ENCODE measurements around the gene TRAF7.

Gene TRAF7

DNA sequence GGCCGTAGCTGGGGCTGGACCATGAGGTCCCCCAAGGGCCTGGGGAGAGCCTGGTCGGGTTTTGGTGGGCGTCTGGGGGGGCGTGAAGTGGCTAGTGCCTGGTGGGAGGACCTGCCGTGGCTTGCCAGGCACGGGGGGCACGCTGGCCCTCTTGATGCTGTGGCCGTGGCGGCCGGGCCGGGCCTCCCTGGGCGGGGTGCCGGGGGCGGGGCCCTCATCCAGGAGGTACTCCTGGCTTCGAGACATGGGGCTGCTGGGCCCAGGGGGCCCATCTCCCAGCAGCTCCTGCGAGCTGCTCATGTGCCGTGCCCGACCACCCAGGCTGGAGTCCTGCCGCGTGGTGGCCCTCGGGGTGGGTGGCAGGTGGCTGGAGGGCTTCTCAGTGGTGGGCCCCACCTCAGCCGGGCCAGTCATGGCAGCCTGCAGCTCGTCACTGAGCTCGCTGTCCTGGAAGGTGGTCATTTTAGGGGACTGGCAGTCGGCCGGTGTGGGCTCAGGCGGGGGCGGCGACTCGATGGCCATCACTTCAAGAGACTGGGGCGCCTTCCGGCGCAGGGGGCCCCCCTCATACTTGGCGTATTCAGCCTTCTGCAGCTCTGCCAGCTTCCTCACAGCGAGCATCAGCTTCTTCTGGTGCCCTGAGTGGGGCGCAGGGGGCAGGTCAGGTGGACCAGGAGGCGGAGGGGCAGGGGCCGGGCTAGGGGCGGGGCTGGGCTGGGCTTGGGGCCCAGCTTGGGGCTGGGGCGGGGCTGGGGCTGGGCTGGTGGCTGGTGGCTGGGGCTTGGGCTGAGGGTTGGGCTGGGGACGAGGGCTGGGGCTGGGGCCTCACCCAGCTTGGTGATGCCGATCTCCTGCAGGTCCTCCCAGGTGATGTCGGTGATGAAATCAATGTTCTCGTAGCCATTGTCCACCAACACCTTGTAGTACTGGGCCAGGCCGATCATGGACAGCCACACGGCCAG lies 25.7 kb downstream of the TRAF7 start:
- Histone ChIP-seq H3K4ac (ENCODE audit: low read depth, low read length) (no peak overlapping the region), H3K9me3 (ENCODE audit: insufficient read depth, low read depth, low read length) (peaks cover 6% of the 10 kb centered on the region), H3K36me3 (ENCODE audit: control insufficient read depth in 1 of 2, insufficient read depth in 2 of 2, low read length in 2 of 2) (peaks cover 14 to 15% of the 10 kb centered on the region in 2 experiments), H3K79me1 (ENCODE audit: low read length) (no peaks in the 10 kb centered on the region), H2BK12ac (ENCODE audit: low read length) (no peak overlapping the region), H3K23ac (ENCODE audit: low read length) (no peak overlapping the region), H2AK5ac (ENCODE audit: low read length) (no peak overlapping the region), H3K4me2 (ENCODE audit: low read length) (no peak overlapping the region), H3K79me2 (ENCODE audit: control insufficient read depth, insufficient read depth, low read length, poor library complexity) (no peaks in the 10 kb centered on the region), H4K12ac (ENCODE audit: low read depth, low read length) (no peak overlapping the region), H2BK120ac (ENCODE audit: insufficient read depth, low read length, poor library complexity) (no peak overlapping the region), H2BK5ac (ENCODE audit: low read depth, low read length, poor library complexity) (no peak overlapping the region), H3K27ac (ENCODE audit: low read depth, low read length) (no peak overlapping the region), H4K8ac (ENCODE audit: low read depth, low read length) (no peak overlapping the region), H3K27me3 (ENCODE audit: insufficient read depth, low read length) (no peaks in the 10 kb centered on the region), H4K91ac (ENCODE audit: low read depth, low read length) (no peak overlapping the region), H3K14ac (ENCODE audit: low read length) (no peak overlapping the region), H3K9ac (ENCODE audit: low read length) (no peak overlapping the region), H3K18ac (ENCODE audit: low read length) (no peak overlapping the region), H3K4me1 (ENCODE audit: control insufficient read depth in 1 of 2, insufficient read depth in 2 of 2, low read length in 2 of 2) (no peaks in the 10 kb centered on the region), H3K4me3 (ENCODE audit: low read depth, low read length) (no peak overlapping the region), H2AFZ (ENCODE audit: insufficient read depth, low read length, poor library complexity) (no peak overlapping the region)
- DNase-seq = peak in 1 of 2 donors; percentile 27
- no CpG with 5 or more reads among the region's 46 CpGs for WGBS (ENCODE audit: extremely low coverage, insufficient coverage, insufficient read length)

DNA sequence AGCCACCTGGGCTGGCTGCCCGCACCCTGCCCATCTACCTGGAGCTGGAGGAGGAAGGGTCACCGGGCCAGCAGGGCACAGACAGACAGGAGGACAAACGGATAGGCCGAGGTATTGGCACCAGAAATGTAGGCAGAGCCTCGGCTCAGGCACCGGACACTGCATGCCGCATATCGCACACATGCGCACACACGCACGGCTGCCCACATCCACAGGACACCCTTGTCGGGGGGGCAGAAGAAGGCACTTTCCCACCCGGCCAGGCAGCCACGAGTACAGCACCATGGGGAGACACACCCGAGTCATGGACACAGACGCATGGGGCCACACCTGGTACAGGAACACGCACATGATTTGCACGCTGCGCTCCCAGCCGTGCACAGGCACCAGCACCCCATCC lies 26.4 kb downstream of the TRAF7 start:
- Histone ChIP-seq H3K4me3 (ENCODE audit: low read depth, low read length) (no peak overlapping the region), H3K36me3 (ENCODE audit: control insufficient read depth in 1 of 2, insufficient read depth in 2 of 2, low read length in 2 of 2) (peaks cover 7 to 8% of the 10 kb centered on the region in 2 experiments)
- no CpG with 5 or more reads among the region's 20 CpGs for WGBS (ENCODE audit: extremely low coverage, insufficient coverage, insufficient read length)

DNA sequence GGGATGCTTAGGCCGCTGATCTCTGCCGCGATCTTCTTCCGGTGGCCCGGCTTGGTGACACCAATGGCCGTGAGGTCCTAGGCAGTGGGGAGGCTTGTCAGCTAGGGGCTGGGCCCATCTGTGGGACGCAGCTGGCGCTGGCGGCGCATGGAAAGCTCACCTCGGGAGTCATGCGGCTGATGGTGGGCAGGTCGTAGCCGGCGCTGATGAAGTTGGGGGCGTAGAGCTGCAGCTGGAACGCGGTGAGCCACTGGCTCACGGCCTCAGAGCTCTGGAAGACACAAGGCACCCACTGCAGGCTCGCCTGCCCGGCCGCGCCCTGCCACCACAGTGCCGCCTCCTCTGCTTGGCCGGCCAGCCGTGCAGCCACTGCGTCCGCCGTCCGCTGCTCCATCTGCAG lies 28.1 kb downstream of the TRAF7 start:
- H2AK5ac ChIP-seq (ENCODE audit: low read length) = no peak overlapping the region
- H3K4me2 ChIP-seq (ENCODE audit: low read length) = no peak overlapping the region
- no peak overlapping the region for H3K23ac ChIP-seq (ENCODE audit: low read length)
- no peak overlapping the region for H4K91ac ChIP-seq (ENCODE audit: low read depth, low read length)
- no peak overlapping the region for H3K14ac ChIP-seq (ENCODE audit: low read length)
- H2BK5ac ChIP-seq (ENCODE audit: low read depth, low read length, poor library complexity) = no peak overlapping the region
- H3K18ac ChIP-seq (ENCODE audit: low read length) = no peak overlapping the region
- H3K4ac ChIP-seq (ENCODE audit: low read depth, low read length) = no peak overlapping the region
- no peaks in the 10 kb centered on the region for H3K4me1 ChIP-seq (ENCODE audit: control insufficient read depth in 1 of 2, insufficient read depth in 2 of 2, low read length in 2 of 2)
- no peak overlapping the region for H2AFZ ChIP-seq (ENCODE audit: insufficient read depth, low read length, poor library complexity)
- H3K27ac ChIP-seq (ENCODE audit: low read depth, low read length) = no peak overlapping the region
- no peak overlapping the region for H3K4me3 ChIP-seq (ENCODE audit: low read depth, low read length)
- no peak for DNase-seq
- no peaks in the 10 kb centered on the region for H3K79me2 ChIP-seq (ENCODE audit: control insufficient read depth, insufficient read depth, low read length, poor library complexity)
- H2BK12ac ChIP-seq (ENCODE audit: low read length) = no peak overlapping the region
- no peak overlapping the region for H4K12ac ChIP-seq (ENCODE audit: low read depth, low read length)
- H2BK120ac ChIP-seq (ENCODE audit: insufficient read depth, low read length, poor library complexity) = no peak overlapping the region
- no peaks in the 10 kb centered on the region for H3K36me3 ChIP-seq (ENCODE audit: control insufficient read depth in 1 of 2, insufficient read depth in 2 of 2, low read length in 2 of 2)
- no CpG with 5 or more reads among the region's 30 CpGs for WGBS (ENCODE audit: extremely low coverage, insufficient coverage, insufficient read length)
- H3K79me1 ChIP-seq (ENCODE audit: low read length) = no peaks in the 10 kb centered on the region
- no peaks in the 10 kb centered on the region for H3K27me3 ChIP-seq (ENCODE audit: insufficient read depth, low read length)
- H3K9me3 ChIP-seq (ENCODE audit: insufficient read depth, low read depth, low read length) = no peaks in the 10 kb centered on the region
- H4K8ac ChIP-seq (ENCODE audit: low read depth, low read length) = no peak overlapping the region
- no peak overlapping the region for H3K9ac ChIP-seq (ENCODE audit: low read length)

More for the DNA sequence above, 26.4 kb downstream of the TRAF7 start:
- no peaks in the 10 kb centered on the region for H3K79me2 ChIP-seq (ENCODE audit: control insufficient read depth, insufficient read depth, low read length, poor library complexity)
- no peak overlapping the region for H3K9ac ChIP-seq (ENCODE audit: low read length)
- H3K4ac ChIP-seq (ENCODE audit: low read depth, low read length) = no peak overlapping the region
- H3K23ac ChIP-seq (ENCODE audit: low read length) = no peak overlapping the region
- H3K18ac ChIP-seq (ENCODE audit: low read length) = no peak overlapping the region
- DNase-seq = no peak
- no peak overlapping the region for H4K8ac ChIP-seq (ENCODE audit: low read depth, low read length)
- H3K14ac ChIP-seq (ENCODE audit: low read length) = no peak overlapping the region
- no peak overlapping the region for H2BK5ac ChIP-seq (ENCODE audit: low read depth, low read length, poor library complexity)
- no peak overlapping the region for H2BK120ac ChIP-seq (ENCODE audit: insufficient read depth, low read length, poor library complexity)
- H2AFZ ChIP-seq (ENCODE audit: insufficient read depth, low read length, poor library complexity) = no peak overlapping the region
- no peak overlapping the region for H3K4me2 ChIP-seq (ENCODE audit: low read length)
- H3K27me3 ChIP-seq (ENCODE audit: insufficient read depth, low read length) = no peaks in the 10 kb centered on the region
- H3K79me1 ChIP-seq (ENCODE audit: low read length) = no peaks in the 10 kb centered on the region
- no peak overlapping the region for H4K91ac ChIP-seq (ENCODE audit: low read depth, low read length)
- peaks cover 6% of the 10 kb centered on the region for H3K9me3 ChIP-seq (ENCODE audit: insufficient read depth, low read depth, low read length)
- H3K27ac ChIP-seq (ENCODE audit: low read depth, low read length) = no peak overlapping the region
- H3K4me1 ChIP-seq (ENCODE audit: control insufficient read depth in 1 of 2, insufficient read depth in 2 of 2, low read length in 2 of 2) = no peaks in the 10 kb centered on the region
- no peak overlapping the region for H2AK5ac ChIP-seq (ENCODE audit: low read length)
- no peak overlapping the region for H2BK12ac ChIP-seq (ENCODE audit: low read length)
- H4K12ac ChIP-seq (ENCODE audit: low read depth, low read length) = no peak overlapping the region

DNA sequence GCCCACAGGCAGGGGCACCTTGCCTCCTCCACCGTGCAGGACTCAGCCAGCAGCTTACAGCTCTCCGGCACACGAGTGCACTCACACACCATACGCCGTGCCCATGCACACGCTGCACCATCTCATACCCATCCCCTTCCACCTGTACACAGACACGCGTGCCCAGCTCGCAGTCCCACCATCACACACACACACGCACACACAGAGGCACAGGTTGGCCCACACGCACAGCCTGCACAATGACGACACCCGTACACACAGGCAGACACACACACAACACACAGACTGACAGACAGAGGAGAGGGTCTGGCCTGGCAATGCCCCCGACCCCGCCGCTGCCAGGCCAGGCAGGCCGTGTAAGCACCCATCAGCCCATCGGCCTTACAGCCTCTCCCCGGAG lies 28.8 kb downstream of the TRAF7 start:
- Histone ChIP-seq H2AFZ (ENCODE audit: insufficient read depth, low read length, poor library complexity) (no peak overlapping the region), H3K79me2 (ENCODE audit: control insufficient read depth, insufficient read depth, low read length, poor library complexity) (no peaks in the 10 kb centered on the region), H3K79me1 (ENCODE audit: low read length) (no peaks in the 10 kb centered on the region), H3K9me3 (ENCODE audit: insufficient read depth, low read depth, low read length) (no peaks in the 10 kb centered on the region), H4K8ac (ENCODE audit: low read depth, low read length) (no peak overlapping the region), H2BK5ac (ENCODE audit: low read depth, low read length, poor library complexity) (no peak overlapping the region), H4K12ac (ENCODE audit: low read depth, low read length) (no peak overlapping the region), H3K23ac (ENCODE audit: low read length) (no peak overlapping the region), H2AK5ac (ENCODE audit: low read length) (no peak overlapping the region), H3K14ac (ENCODE audit: low read length) (no peak overlapping the region), H3K4me2 (ENCODE audit: low read length) (no peak overlapping the region), H3K4me3 (ENCODE audit: low read depth, low read length) (peak overlapping the region; percentile 6), H3K27me3 (ENCODE audit: insufficient read depth, low read length) (no peaks in the 10 kb centered on the region), H3K18ac (ENCODE audit: low read length) (no peak overlapping the region), H3K36me3 (ENCODE audit: control insufficient read depth in 1 of 2, insufficient read depth in 2 of 2, low read length in 2 of 2) (no peaks in the 10 kb centered on the region), H3K27ac (ENCODE audit: low read depth, low read length) (no peak overlapping the region), H3K9ac (ENCODE audit: low read length) (no peak overlapping the region), H2BK12ac (ENCODE audit: low read length) (no peak overlapping the region), H3K4me1 (ENCODE audit: control insufficient read depth in 1 of 2, insufficient read depth in 2 of 2, low read length in 2 of 2) (no peaks in the 10 kb centered on the region), H4K91ac (ENCODE audit: low read depth, low read length) (no peak overlapping the region), H2BK120ac (ENCODE audit: insufficient read depth, low read length, poor library complexity) (no peak overlapping the region), H3K4ac (ENCODE audit: low read depth, low read length) (no peak overlapping the region)
- no CpG with 5 or more reads among the region's 19 CpGs for WGBS (ENCODE audit: extremely low coverage, insufficient coverage, insufficient read length)
- no peak for DNase-seq
